ENCODE data around the gene UGGT2. TPM values are rescaled to one million over a fixed set of nuclear protein-coding genes. Genes with fewer than 3 reads are reported as not detected.

The UGGT2 gene
- total and polyA plus RNA-seq, 2 of the 13 experiments (the other 11 are each of a cell fraction or from before 2014, with no cell fraction given): 13.2 to 27.1 TPM

DNA sequence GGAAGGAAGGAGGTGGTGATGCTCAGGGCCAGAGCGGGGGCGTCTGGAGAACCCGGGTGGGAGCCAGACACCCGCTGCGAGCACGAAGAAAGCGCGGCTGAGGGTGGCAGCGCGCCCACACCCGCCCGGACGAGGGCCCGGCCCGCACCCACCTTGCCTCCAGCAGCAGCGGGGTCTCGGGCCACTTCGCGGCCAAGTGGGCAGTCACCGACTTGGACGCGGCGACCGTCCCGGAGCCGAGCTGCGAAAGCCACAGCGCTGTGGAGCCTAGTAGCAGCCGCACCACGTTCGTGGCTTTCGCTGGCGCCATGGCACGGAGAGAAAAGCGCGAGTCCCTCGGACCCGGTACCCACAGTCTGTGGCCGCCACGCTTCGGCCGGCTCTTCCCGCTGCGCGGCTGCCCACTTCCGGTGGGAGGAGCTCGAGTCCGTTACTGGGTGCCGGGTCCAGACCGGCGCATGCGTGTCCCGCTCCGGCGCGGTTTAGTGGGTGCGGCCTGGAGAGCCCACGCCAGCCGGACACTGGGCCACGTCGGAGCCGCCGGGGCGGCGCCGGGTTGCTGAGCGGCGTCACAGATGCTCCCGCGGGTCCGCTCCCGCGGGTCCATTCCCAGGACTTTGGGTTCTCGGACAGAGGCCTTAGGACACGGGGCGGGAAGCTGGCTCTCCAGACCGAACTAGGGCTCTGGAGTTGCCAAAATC is at the start of gene UGGT2 (continued):
- TF ChIP-seq, protein P1, sequence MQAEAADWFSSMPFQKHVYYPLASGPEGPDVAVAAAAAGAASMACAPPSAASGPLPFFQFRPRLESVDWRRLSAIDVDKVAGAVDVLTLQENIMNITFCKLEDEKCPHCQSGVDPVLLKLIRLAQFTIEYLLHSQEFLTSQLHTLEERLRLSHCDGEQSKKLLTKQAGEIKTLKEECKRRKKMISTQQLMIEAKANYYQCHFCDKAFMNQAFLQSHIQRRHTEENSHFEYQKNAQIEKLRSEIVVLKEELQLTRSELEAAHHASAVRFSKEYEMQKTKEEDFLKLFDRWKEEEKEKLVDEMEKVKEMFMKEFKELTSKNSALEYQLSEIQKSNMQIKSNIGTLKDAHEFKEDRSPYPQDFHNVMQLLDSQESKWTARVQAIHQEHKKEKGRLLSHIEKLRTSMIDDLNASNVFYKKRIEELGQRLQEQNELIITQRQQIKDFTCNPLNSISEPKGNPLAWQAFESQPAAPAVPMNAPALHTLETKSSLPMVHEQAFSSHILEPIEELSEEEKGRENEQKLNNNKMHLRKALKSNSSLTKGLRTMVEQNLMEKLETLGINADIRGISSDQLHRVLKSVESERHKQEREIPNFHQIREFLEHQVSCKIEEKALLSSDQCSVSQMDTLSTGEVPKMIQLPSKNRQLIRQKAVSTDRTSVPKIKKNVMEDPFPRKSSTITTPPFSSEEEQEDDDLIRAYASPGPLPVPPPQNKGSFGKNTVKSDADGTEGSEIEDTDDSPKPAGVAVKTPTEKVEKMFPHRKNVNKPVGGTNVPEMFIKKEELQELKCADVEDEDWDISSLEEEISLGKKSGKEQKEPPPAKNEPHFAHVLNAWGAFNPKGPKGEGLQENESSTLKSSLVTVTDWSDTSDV (CRISPR knock-in tag; IDR thresholded peaks at IDR 0.05): no peak
- 0 out of 2 replicates have a peak, but pooled peaks have one; percentile 12 for TF ChIP-seq HMG20A (CRISPR knock-in tag; IDR thresholded peaks at IDR 0.05; ENCODE audit: borderline replicate concordance)
- TF ChIP-seq, protein P2, sequence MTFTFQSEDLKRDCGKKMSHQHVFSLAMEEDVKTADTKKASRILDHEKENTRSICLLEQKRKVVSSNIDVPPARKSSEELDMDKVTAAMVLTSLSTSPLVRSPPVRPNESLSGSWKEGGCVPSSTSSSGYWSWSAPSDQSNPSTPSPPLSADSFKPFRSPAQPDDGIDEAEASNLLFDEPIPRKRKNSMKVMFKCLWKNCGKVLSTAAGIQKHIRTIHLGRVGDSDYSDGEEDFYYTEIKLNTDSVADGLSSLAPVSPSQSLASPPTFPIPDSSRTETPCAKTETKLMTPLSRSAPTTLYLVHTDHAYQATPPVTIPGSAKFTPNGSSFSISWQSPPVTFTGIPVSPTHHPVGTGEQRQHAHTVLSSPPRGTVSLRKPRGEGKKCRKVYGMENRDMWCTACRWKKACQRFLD (CRISPR knock-in tag; IDR thresholded peaks at IDR 0.05; ENCODE audit: borderline replicate concordance): 0 out of 2 replicates have a peak, but pooled peaks have one; percentile 29
- TF ChIP-seq, protein P3, sequence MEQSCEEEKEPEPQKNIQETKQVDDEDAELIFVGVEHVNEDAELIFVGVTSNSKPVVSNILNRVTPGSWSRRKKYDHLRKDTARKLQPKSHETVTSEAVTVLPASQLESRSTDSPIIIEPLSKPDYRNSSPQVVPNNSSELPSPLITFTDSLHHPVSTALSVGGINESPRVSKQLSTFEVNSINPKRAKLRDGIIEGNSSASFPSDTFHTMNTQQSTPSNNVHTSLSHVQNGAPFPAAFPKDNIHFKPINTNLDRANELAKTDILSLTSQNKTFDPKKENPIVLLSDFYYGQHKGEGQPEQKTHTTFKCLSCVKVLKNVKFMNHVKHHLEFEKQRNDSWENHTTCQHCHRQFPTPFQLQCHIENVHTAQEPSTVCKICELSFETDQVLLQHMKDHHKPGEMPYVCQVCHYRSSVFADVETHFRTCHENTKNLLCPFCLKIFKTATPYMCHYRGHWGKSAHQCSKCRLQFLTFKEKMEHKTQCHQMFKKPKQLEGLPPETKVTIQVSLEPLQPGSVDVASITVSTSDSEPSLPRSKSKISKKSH (CRISPR knock-in tag; IDR thresholded peaks at IDR 0.05; ENCODE audit: borderline replicate concordance): 0 out of 2 replicates have a peak, but pooled peaks have one; percentile 68
- TF ChIP-seq GABPA (IDR thresholded peaks at IDR 0.05; ENCODE audit: low read depth, low read length): peak; percentile 84
- TF ChIP-seq GABPA (CRISPR knock-in tag; IDR thresholded peaks at IDR 0.05; ENCODE audit: low read depth): peak; percentile 91
- peak; percentile 78; the same call in 1 of the 2 replicates for TF ChIP-seq EEA1 (CRISPR knock-in tag; IDR thresholded peaks at IDR 0.05; ENCODE audit: borderline replicate concordance)
- TF ChIP-seq, protein P4, sequence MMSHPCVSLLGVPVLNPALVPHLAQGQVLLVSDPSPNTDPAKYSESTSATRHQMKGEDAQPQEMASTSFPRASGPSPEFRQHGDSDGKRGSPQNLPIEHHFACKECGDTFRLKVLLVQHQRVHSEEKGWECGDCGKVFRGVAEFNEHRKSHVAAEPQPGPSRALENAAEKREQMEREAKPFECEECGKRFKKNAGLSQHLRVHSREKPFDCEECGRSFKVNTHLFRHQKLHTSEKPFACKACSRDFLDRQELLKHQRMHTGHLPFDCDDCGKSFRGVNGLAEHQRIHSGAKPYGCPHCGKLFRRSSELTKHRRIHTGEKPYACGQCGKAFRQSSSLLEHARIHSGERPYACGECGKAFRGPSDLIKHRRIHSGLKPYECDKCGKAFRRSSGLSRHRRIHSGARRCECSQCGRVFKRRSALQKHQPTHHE (CRISPR knock-in tag; IDR thresholded peaks at IDR 0.05; ENCODE audit: borderline replicate concordance): 0 out of 2 replicates have a peak, but pooled peaks have one; percentile 62
- no peak for TF ChIP-seq SP1 (IDR thresholded peaks at IDR 0.05)
- peak; percentile 39 for TF ChIP-seq SP1 (CRISPR knock-in tag; IDR thresholded peaks at IDR 0.05)
- peak; percentile 87 for TF ChIP-seq ETV6 (CRISPR knock-in tag; conservative IDR thresholded peaks at IDR 0.05)
- peak; percentile 87 to 91 for TF ChIP-seq POLR2A (IDR thresholded peaks at IDR 0.05; ENCODE audit: insufficient read depth in 1 of 2, low read depth in 2 of 2, low read length in 2 of 2)
- peak; percentile 26; the same call in 1 of the 2 replicates for TF ChIP-seq ZNF766 (CRISPR knock-in tag; IDR thresholded peaks at IDR 0.05; ENCODE audit: borderline replicate concordance)
- peak; percentile 53 for TF ChIP-seq NFYB (CRISPR knock-in tag; IDR thresholded peaks at IDR 0.05)
- TF ChIP-seq YEATS2 (CRISPR knock-in tag; IDR thresholded peaks at IDR 0.05; ENCODE audit: borderline replicate concordance): peak; percentile 64
- TF ChIP-seq, protein P5, sequence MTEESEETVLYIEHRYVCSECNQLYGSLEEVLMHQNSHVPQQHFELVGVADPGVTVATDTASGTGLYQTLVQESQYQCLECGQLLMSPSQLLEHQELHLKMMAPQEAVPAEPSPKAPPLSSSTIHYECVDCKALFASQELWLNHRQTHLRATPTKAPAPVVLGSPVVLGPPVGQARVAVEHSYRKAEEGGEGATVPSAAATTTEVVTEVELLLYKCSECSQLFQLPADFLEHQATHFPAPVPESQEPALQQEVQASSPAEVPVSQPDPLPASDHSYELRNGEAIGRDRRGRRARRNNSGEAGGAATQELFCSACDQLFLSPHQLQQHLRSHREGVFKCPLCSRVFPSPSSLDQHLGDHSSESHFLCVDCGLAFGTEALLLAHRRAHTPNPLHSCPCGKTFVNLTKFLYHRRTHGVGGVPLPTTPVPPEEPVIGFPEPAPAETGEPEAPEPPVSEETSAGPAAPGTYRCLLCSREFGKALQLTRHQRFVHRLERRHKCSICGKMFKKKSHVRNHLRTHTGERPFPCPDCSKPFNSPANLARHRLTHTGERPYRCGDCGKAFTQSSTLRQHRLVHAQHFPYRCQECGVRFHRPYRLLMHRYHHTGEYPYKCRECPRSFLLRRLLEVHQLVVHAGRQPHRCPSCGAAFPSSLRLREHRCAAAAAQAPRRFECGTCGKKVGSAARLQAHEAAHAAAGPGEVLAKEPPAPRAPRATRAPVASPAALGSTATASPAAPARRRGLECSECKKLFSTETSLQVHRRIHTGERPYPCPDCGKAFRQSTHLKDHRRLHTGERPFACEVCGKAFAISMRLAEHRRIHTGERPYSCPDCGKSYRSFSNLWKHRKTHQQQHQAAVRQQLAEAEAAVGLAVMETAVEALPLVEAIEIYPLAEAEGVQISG (CRISPR knock-in tag; IDR thresholded peaks at IDR 0.05): peak; percentile 71; the same call in 1 of the 2 replicates
- peak; percentile 36 for TF ChIP-seq ZNF781 (CRISPR knock-in tag; IDR thresholded peaks at IDR 0.05; ENCODE audit: borderline replicate concordance, not compliant biosample characterization)
- TF ChIP-seq, protein P6, sequence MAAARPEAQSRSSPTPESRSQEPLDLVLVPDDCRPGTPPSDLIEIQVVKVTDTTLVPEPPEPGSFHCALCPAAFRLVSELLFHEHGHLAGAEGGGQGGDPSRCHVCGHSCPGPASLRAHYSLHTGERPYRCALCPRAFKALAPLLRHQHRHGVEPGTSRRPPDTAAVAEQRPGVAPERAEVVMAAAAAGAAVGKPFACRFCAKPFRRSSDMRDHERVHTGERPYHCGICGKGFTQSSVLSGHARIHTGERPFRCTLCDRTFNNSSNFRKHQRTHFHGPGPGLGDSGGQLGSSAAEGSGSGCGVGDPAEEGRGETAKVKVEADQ (CRISPR knock-in tag; IDR thresholded peaks at IDR 0.05; ENCODE audit: borderline replicate concordance): peak; percentile 59; the same call in 1 of the 2 replicates
